HCT116 (cell line): Measurements from ENCODE around the gene PFKM. TPM values are rescaled to one million over a fixed set of nuclear protein-coding genes. Genes with fewer than 3 reads are reported as not detected.

Experiments used
- ATAC-seq: fragments of 200-7000 bp; cut with Tn5 transposase; 2 replicates; pipeline ENCODE4 v1.9.1; 2020; ENCODE audit warnings: mild to moderate bottlenecking, moderate library complexity
- BruUV-seq: library from RNA; stranded (reverse); fragments of 400-500 nt; replicated peaks from 2 replicates; lab custom pipeline; 2021; lab: Mats Ljungman, UMichigan
- CTCF ChIA-PET: fragments of 300-600 bp; sonication (Branson Sonifier 250); formaldehyde crosslinking; loops from one replicate; lab custom pipeline; 2021; ENCODE audit warnings: antibody characterized with exemption; lab: Charles Lee
- POLR2A ChIA-PET: fragments of 300-600, 350-600 bp; sonication (Branson Sonifier 250); formaldehyde crosslinking; loops from one replicate; lab custom pipeline; 2021; ENCODE audit warnings: antibody characterized with exemption; lab: Charles Lee
- RAD21 ChIA-PET, 2 experiments: fragments of 300-600 bp; sonication (Branson Sonifier 250); formaldehyde crosslinking; loops; one replicate each; lab custom pipeline; 2023; ENCODE audit warnings: low total read pairs in 2 of 2; ENCODE audit not compliant: uncharacterized antibody in 2 of 2, unreplicated experiment in 2 of 2, low non-redundant PET in 1 of 2; lab: Charles Lee
- DNase-seq: peaks from one replicate; pipeline ENCODE4 v3.0.0-alpha.2; 2010; ENCODE audit warnings: low read depth, low spot score
- H2AFZ ChIP-seq: fragments of 200-600 bp; shearing (Covaris generic), sonication (generic); 2 replicates; pipeline ENCODE4 v1.6.1; 2017; ENCODE audit warnings: low read depth, mixed run types, mixed read lengths, antibody characterized with exemption, low read length; ENCODE audit not compliant: poor library complexity, severe bottlenecking
- H3K27ac ChIP-seq: 2 replicates; pipeline ENCODE4 v1.5.1; 2012; ENCODE audit warnings: low read depth, low read length
- H3K27me3 ChIP-seq: fragments of 200-600 bp; sonication (generic); 2 replicates; pipeline ENCODE4 v1.6.1; 2016; ENCODE audit warnings: mixed run types, low read length, mixed read lengths; ENCODE audit not compliant: insufficient read depth
- H3K36me3 ChIP-seq, 2 experiments: fragments of 200-500 bp in 1 of 2; fragments of 200-600 bp in 1 of 2; sonication (Bioruptor generic) in 1 of 2; sonication (generic) in 1 of 2; 2 replicates each; pipeline versions ENCODE4 v1.5.1 to v1.6.1; 2014 to 2016; ENCODE audit warnings: low read length in 2 of 2, inconsistent platforms in 1 of 2, mixed read lengths in 1 of 2, mixed run types in 1 of 2; ENCODE audit not compliant: insufficient read depth in 2 of 2, control insufficient read depth in 1 of 2
- H3K4me1 ChIP-seq, 2 experiments: fragments of 200-600 bp in 1 of 2; sonication (generic) in 1 of 2; 2 replicates each; pipeline versions ENCODE4 v1.5.1 to v1.6.1; 2012 to 2017; ENCODE audit warnings: low read length in 2 of 2, inconsistent platforms in 1 of 2, mild to moderate bottlenecking in 1 of 2, mixed read lengths in 1 of 2, mixed run types in 1 of 2, moderate library complexity in 1 of 2; ENCODE audit not compliant: insufficient read depth in 2 of 2, control insufficient read depth in 1 of 2
- H3K4me2 ChIP-seq: fragments of 200-600 bp; sonication (generic); 2 replicates; pipeline ENCODE4 v1.6.1; 2017; ENCODE audit warnings: mixed run types, low read length, mixed read lengths
- H3K4me3 ChIP-seq, 2 experiments: fragments of 200-600 bp in 1 of 2; sonication (generic) in 1 of 2; replicated peaks in 1 of 2; 2 replicates each; pipeline ENCODE4 v1.5.1; 2011 to 2016; ENCODE audit warnings: low read length in 2 of 2, control low read depth in 1 of 2, low read depth in 1 of 2, mild to moderate bottlenecking in 1 of 2, mixed read lengths in 1 of 2, mixed run types in 1 of 2
- H3K79me2 ChIP-seq: fragments of 200-600 bp; sonication (generic); 2 replicates; pipeline ENCODE4 v1.6.1; 2017; ENCODE audit warnings: mild to moderate bottlenecking, mixed run types, low read length, moderate library complexity, mixed read lengths; ENCODE audit not compliant: insufficient read depth
- H3K9ac ChIP-seq: fragments of 200-600 bp; sonication (generic); 2 replicates; pipeline ENCODE4 v1.6.1; 2016; ENCODE audit warnings: low read length, mixed read lengths
- H3K9me2 ChIP-seq: fragments of 200-600 bp; sonication (generic), shearing (Covaris generic); 2 replicates; pipeline ENCODE4 v1.6.1; 2017; ENCODE audit warnings: mixed run types, mild to moderate bottlenecking, moderate library complexity; ENCODE audit not compliant: insufficient read depth
- H3K9me3 ChIP-seq, 2 experiments: fragments of 200-500 bp in 1 of 2; fragments of 200-600 bp in 1 of 2; sonication (Bioruptor generic) in 1 of 2; sonication (generic) in 1 of 2; 2 replicates each; pipeline ENCODE4 v1.6.1; 2014 to 2017; ENCODE audit warnings: low read length in 2 of 2, mixed read lengths in 2 of 2, inconsistent platforms in 1 of 2, low read depth in 1 of 2, mild to moderate bottlenecking in 1 of 2, mixed run types in 1 of 2, moderate library complexity in 1 of 2; ENCODE audit not compliant: control insufficient read depth in 1 of 2, insufficient read depth in 1 of 2
- H4K20me1 ChIP-seq: fragments of 200-600 bp; sonication (generic), shearing (Covaris generic); 2 replicates; pipeline ENCODE4 v1.6.1; 2017; ENCODE audit warnings: mixed run types, mild to moderate bottlenecking, moderate library complexity; ENCODE audit not compliant: insufficient read depth
- ATF3 ChIP-seq: IDR thresholded peaks from 2 replicates; pipeline ENCODE4 v1.6.1; 2012
- CBX3 ChIP-seq: IDR thresholded peaks from 2 replicates; pipeline ENCODE4 v1.6.1; 2012; ENCODE audit warnings: low read depth
- CEBPB ChIP-seq: IDR thresholded peaks from 2 replicates; pipeline ENCODE4 v1.6.1; 2012; ENCODE audit warnings: low read depth
- EGR1 ChIP-seq: IDR thresholded peaks from 2 replicates; pipeline ENCODE4 v1.6.1; 2012; ENCODE audit warnings: low read depth
- ELF1 ChIP-seq: IDR thresholded peaks from 2 replicates; pipeline ENCODE4 v1.6.1; 2012; ENCODE audit warnings: low read depth, borderline replicate concordance
- FOSL1 ChIP-seq: IDR thresholded peaks from 2 replicates; pipeline ENCODE4 v1.6.1; 2012; ENCODE audit warnings: low read depth
- JUND ChIP-seq: IDR thresholded peaks from 2 replicates; pipeline ENCODE4 v1.6.1; 2012
- MAX ChIP-seq: IDR thresholded peaks from 2 replicates; pipeline ENCODE4 v1.6.1; 2012
- POLR2A ChIP-seq: IDR thresholded peaks from 2 replicates; pipeline ENCODE4 v1.7.0; 2011; ENCODE audit warnings: borderline replicate concordance; ENCODE audit not compliant: insufficient read depth, insufficient read length; ENCODE audit errors: extremely low read depth
- POLR2AphosphoS5 ChIP-seq: IDR thresholded peaks from 2 replicates; pipeline ENCODE4 v1.6.1; 2011; ENCODE audit warnings: mild to moderate bottlenecking, low read depth, low read length, moderate library complexity
- REST ChIP-seq: IDR thresholded peaks from 2 replicates; pipeline ENCODE4 v1.6.1; 2012; ENCODE audit warnings: low read depth
- SRF ChIP-seq: IDR thresholded peaks from 2 replicates; pipeline ENCODE4 v1.6.1; 2012; ENCODE audit warnings: low read depth
- ZBTB33 ChIP-seq: IDR thresholded peaks from 2 replicates; pipeline ENCODE4 v1.6.1; 2011; ENCODE audit warnings: mild to moderate bottlenecking, low read length, moderate library complexity; ENCODE audit not compliant: insufficient replicate concordance; ENCODE audit errors: extremely low read depth
- intact Hi-C: fragments of 100-400 bp; cut with micrococcal nuclease; formaldehyde crosslinking; loops from 2 replicates; pipeline ENCODE4 v1.10.0; 2022
- total RNA-seq: library from RNA; stranded (reverse); gene quantifications from one replicate; pipeline ENCODE4 v1.2.1, GENCODE V29; 2021; ENCODE audit not compliant: unreplicated experiment

The PFKM gene
- total RNA-seq, 1 experiment from 2014 or later: 144 TPM

- Histone ChIP-seq H3K4me2 (no peak overlapping the region), H3K9me2 (no peaks in the 10 kb centered on the region), H3K4me3 (no peak overlapping the region), H4K20me1 (no peaks in the 10 kb centered on the region), H3K9me3 (no peaks in the 10 kb centered on the region), H2AFZ (no peak overlapping the region), H3K9ac (no peak overlapping the region), H3K27ac (no peak overlapping the region), H3K4me1 (no peaks in the 10 kb centered on the region)
- no TSS peak for BruUV-seq
- no peak for DNase-seq
- CTCF ChIA-PET: no interaction called here
- RAD21 ChIA-PET: no interaction called here
- intact Hi-C loops: no loop called here
- POLR2A ChIA-PET: no interaction called here
- TF ChIP-seq POLR2A (no peak), JUND (no peak), MAX (no peak), CBX3 (no peak), ZBTB33 (no peak)
- TF ChIP-seq, all 23 proteins: peak for 0
- Histone ChIP-seq H3K79me2 (no peaks in the 10 kb centered on the region), H3K27me3 (no peaks in the 10 kb centered on the region), H3K36me3 (peaks cover 11 to 20% of the 10 kb centered on the region in 2 experiments; a peak in 3 of 4 replicates)
- ATAC-seq: no peak
Observed at GRCh38 chr12:48075832-48076231, 43.3 kb upstream of the PFKM start.

GRCh38 chr12:48077111-48077510 is 42.1 kb upstream of the PFKM start:
- Histone ChIP-seq H2AFZ (no peak overlapping the region), H3K27me3 (no peaks in the 10 kb centered on the region), H3K9ac (no peak overlapping the region), H3K9me2 (no peaks in the 10 kb centered on the region), H3K4me2 (no peak overlapping the region), H3K27ac (no peak overlapping the region), H3K9me3 (no peaks in the 10 kb centered on the region), H3K79me2 (no peaks in the 10 kb centered on the region), H3K4me1 (no peaks in the 10 kb centered on the region), H3K4me3 (no peak overlapping the region), H4K20me1 (no peaks in the 10 kb centered on the region), H3K36me3 (peaks cover 12 to 20% of the 10 kb centered on the region in 2 experiments; a peak in 2 of 4 replicates)
- POLR2A ChIA-PET: no interaction called here
- no peak for DNase-seq
- CTCF ChIA-PET: no interaction called here
- no peak for ATAC-seq
- no TSS peak for BruUV-seq
- intact Hi-C loops: no loop called here
- RAD21 ChIA-PET: no interaction called here
- TF ChIP-seq REST (no peak), SRF (no peak), FOSL1 (no peak), POLR2A (no peak), ZBTB33 (no peak), ELF1 (no peak), EGR1 (no peak), POLR2AphosphoS5 (no peak), CEBPB (no peak), CBX3 (no peak), ATF3 (no peak)
